Measurements from ENCODE around the gene MSTO1.
"Not testable (repeated sequence)": the region's sequence is repeated elsewhere in the genome, so short reads cannot be mapped to it uniquely, and the experiment has no call there.

Gene MSTO1

GRCh38 chr1:155609515-155610256 lies at the start of gene MSTO1:
Gene MSTO1, plus strand, starts transcription at chr1:155610218. Its CDS starts 31 bp downstream, at chr1:155610249.
- peak; percentile 26 to 96 (median 86) for DNase-seq

DNA sequence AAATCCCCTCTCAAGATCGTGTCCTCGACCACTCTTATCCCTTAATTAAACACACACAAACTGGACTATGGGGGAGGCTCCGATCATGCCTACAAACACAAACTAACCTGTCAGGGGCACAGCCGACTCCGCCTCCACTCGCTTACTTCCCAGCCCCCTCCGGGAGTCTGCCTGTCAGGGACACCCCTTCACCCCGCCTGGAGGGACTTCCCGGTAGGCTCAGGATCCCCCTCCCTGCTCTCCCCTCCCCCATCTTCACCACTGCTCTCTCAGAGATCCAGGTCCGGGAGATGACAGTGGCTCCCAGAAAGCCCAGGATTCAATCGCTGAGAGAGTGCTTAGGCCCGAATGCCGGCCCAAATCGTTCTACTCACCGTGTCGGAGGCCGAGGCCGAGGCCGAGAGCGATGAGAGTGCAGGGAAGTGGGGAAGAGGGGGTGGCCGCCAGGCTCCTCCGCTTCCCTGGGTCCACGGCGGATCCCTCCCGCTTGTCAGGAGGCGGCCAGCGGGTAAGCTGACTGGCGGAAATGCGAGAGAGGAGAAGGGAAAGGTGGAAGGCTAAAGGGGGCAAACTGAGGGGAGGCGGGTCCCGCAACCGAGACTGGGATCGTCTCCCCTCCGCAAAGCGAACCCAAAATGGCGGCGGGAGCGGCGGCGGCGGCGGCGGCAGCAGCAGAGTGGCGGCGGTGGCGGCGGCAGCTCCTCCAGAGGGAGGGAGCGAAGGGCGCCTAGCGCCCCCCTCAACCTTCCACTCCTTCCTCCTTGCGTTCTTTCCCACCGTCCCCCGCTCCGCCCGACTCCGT lies 48.0 kb upstream of the MSTO1 start:
- peak in 9 of 14 donors; percentile 18 to 78 (median 60) for DNase-seq

- DNase-seq, result peak; percentile 89 to 100 (median 98)
These were observed 47.2 kb upstream of the MSTO1 start, which contains the start of gene ASH1L for GRCh38 chr1:155562581-155563376. Gene ASH1L, minus strand, starts transcription at chr1:155562803. Its CDS starts 41,284 bp downstream, at chr1:155521519.

DNA sequence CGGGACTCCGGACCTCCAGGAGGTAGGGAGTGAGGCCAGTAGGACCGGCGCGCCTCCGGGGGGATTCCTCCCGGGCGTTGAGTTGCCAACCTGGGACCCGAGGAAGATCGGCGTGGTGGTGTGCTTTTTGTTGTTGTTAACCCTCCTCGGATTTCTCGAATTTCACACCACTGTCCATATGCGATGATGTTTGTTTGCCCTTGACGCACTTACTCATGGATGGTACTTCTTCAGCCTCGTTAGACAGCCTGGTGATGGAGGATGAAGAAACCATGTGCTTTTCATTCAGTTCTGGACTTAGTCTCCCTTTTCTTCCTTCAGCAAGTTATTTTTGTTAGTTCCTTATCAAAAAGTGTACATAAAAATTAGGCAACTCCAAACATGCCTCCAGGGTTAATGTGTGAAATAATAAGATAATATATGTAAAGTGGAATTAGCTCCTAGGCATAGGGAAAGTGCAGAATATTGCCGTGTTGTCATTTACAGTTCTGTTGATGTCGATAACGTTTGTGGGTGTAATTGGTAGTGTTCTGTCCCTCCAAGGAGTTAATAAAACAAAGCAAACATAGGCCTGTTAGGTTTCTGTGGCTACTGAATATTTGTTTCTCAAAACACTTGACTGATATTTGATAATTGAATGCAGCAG lies 46.5 kb upstream of the MSTO1 start:
- DNase-seq, result not testable (repeated sequence)

DNA sequence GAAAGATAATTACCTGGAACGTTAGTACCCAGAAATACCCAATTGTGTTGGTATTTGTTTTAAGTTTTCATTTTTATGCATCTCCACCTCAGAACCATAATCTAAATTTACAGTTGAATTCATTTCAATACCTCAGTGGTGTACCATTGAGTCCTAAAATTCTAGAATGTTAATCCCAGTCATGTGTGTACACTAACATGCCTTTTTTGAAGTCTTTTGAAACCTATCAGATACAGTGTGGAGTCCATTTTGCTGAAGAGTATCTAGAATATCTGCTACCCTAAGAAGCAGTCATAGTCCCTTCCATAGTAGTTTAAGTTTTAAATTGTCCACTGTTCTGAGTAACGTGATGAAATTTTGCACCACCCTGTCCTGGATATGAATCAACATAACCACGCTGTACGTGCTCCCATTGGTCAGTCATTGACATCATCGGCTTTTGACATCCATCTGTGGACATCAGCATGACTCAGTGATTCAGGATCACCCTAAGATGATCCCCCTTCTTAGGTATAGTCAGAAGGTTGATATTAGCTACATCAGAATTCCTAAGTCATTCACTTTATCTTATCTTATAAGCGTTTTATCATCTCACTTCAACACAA lies 39.9 kb upstream of the MSTO1 start:
- DNase-seq, result no peak

GRCh38 chr1:155570593-155570990 lies 39.4 kb upstream of the MSTO1 start:
- no peak for DNase-seq

DNA sequence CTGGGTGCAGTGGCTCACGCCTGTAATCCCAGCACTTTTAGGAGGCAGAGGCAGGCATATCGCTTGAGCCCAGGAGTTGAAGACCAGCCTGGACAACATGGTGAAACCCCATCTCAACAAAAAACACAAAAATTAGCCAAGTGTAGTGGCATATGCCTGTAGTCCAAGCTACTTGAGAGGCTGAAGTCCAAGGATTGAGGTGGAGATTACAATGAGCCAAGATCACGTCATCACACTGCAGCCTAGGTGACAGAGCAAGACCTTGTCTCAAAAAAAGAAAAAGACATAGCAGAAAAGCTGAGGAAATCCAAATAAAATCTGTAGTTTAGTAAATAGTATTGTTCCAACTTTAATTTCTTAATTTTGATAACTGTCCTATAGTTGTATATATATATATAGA lies 35.9 kb upstream of the MSTO1 start:
- no peak for DNase-seq

DNA sequence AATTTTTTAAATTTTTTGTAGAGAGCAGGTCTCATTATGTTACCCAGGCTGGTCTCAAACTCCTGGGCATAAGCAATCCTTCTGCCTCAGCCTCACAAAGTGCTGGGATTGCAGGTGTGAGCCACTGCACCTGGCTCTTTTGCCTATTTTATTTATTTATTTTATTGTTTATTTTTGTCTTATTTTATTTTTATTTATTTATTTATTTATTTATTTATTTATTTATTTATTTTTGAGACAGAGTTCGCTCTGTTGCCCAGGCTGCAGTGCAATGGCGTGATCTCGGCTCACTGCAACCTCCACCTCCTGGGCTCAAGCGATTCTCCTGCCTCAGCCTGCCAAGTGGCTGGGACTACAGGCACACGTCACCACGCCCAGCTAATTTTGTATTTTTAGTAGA lies 34.4 kb upstream of the MSTO1 start:
- not testable (repeated sequence) for DNase-seq

DNA sequence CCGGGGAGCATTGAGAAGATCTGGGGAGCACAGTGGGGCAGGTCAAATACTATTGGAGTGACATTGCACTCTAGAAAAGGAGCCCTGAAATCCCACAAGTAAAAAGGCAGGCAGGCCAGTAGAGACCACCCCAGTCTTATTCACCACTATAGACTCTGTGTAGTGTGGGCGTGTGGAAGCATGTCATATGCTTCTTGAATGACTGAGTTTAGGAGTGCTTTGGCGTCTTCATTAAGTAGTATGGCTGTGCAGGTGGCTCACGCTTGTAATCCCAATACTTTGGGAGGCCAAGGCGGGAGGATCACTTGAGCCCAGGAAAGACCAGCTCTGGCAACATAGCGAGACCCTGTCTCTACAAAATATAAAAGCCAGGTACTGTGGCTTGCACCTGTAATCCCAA lies 26.2 kb upstream of the MSTO1 start:
- not testable (repeated sequence) for DNase-seq

DNA sequence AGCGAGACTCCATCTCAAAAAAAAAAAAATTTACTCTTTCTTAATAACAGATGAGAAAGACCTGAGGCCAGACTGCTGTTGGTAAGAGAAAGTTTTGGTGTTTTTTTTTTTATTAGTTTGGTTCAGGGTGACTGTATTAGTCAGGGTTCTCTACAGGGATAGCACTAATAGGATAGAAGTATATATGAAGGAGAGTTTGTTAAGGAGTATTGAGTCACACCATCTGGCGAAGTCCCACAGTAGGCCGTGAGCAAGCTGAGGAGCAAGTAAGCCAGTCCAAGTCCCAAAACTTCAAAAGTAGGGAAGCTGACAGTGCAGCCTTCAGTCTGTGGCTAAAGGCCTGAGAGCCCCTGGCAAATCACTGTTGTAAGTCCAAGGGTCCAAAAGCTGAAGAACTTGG lies 20.7 kb upstream of the MSTO1 start:
- DNase-seq, result not testable (repeated sequence)

GRCh38 chr1:155590516-155591247 lies 19.3 kb upstream of the MSTO1 start:
- not testable (repeated sequence) for DNase-seq

GRCh38 chr1:155591770-155592169 lies 18.2 kb upstream of the MSTO1 start:
- DNase-seq, result peak in 2 of 14 donors; percentile 1 to 8

GRCh38 chr1:155595877-155596474 lies 14.0 kb upstream of the MSTO1 start:
- peak in 2 of 14 donors; percentile 1 to 7 for DNase-seq

GRCh38 chr1:155596864-155597263 lies 13.2 kb upstream of the MSTO1 start:
- DNase-seq, result no peak

- peak in 5 of 14 donors; percentile 4 to 9 (median 5) for DNase-seq
These were observed 11.1 kb upstream of the MSTO1 start for GRCh38 chr1:155598842-155599331.

GRCh38 chr1:155599828-155600572 lies 10.0 kb upstream of the MSTO1 start:
- DNase-seq, result not testable (repeated sequence)

GRCh38 chr1:155607708-155608107 lies 2.3 kb upstream of the MSTO1 start:
- DNase-seq, result no peak

DNA sequence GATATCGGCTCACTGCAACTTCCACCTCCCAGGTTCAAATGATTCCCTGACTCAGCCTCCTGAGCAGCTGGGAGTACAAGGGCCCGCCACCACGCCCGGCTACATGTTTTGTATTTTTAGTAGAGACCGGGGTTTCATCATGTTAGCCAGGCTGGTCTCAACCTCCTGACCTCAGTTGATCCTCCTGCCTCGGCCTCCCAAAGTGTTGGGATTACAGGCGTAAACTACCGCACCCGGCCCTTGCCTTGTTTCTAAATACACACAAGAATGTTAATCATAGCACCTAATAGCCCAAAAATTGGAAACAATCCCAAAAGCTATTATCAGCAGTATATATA lies 1.2 kb upstream of the MSTO1 start:
- DNase-seq, result no peak

GRCh38 chr1:155610257-155610647 lies 234 bp downstream of the MSTO1 start:
- not testable (repeated sequence) for DNase-seq

DNA sequence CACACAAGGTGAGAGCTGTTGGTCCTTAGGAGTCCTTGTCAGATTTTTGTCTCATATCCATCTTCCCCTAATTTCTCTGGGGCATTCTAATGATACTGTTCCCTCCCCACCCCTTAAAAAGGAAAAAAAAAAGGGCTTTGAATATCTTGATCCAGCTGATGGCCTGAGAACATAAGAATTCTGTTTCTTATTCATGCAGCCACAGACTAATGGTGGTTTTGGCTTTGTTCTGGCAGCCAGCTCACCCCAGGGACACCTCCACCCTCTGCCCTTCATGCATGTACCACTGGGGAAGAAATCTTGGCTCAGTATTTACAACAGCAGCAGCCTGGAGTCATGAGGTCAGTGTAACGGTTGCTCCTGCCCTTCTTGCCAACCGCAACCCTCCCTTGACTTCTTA lies 3.2 kb downstream of the MSTO1 start:
- DNase-seq, result not testable (repeated sequence)

Data from C1 segment of cervical spinal cord (tissue), 14 donors.